Chondrocyte (in vitro differentiated cells): ENCODE data around the gene HOXC5. TPM values are rescaled to one million over a fixed set of nuclear protein-coding genes. Genes with fewer than 3 reads are reported as not detected.

Experiments
- DNase-seq: peaks from one replicate; pipeline ENCODE4 v3.0.0; 2021; ENCODE audit warnings: mixed read lengths, low spot score
- H3K27ac Mint-ChIP-seq: one replicate; pipeline ENCODE4 v1.8.0; 2021; ENCODE audit warnings: mild to moderate bottlenecking, moderate library complexity, mixed read lengths; ENCODE audit not compliant: unreplicated experiment
- H3K27me3 Mint-ChIP-seq: 2 replicates; pipeline ENCODE4 v1.8.0; 2021; ENCODE audit warnings: low read depth, mixed read lengths
- H3K36me3 Mint-ChIP-seq: 2 replicates; pipeline ENCODE4 v1.8.0; 2021; ENCODE audit warnings: low read depth, mixed read lengths
- H3K4me1 Mint-ChIP-seq: 2 replicates; pipeline ENCODE4 v1.8.0; 2021; ENCODE audit warnings: low read depth, mild to moderate bottlenecking, mixed read lengths
- H3K4me3 Mint-ChIP-seq: one replicate; pipeline ENCODE4 v1.8.0; 2021; ENCODE audit warnings: mild to moderate bottlenecking, moderate library complexity, mixed read lengths; ENCODE audit not compliant: unreplicated experiment
- H3K9me3 Mint-ChIP-seq: 2 replicates; pipeline ENCODE4 v1.8.0; 2021; ENCODE audit warnings: low read depth, mixed read lengths
- total RNA-seq: library from RNA; stranded (reverse); gene quantifications from 3 replicates; pipeline ENCODE4 v1.2.1, GENCODE V29; 2021
- TF ChIP-seq, protein P1 (sequence below): fragments of 200-600 bp; sonication (generic); IDR thresholded peaks from 2 replicates; pipeline ENCODE4 v1.5.0; 2021; ENCODE audit warnings: antibody characterized with exemption, mild to moderate bottlenecking, moderate library complexity

The HOXC5 gene
- total RNA-seq, 1 donor from 2014 or later, result not detected

DNA sequence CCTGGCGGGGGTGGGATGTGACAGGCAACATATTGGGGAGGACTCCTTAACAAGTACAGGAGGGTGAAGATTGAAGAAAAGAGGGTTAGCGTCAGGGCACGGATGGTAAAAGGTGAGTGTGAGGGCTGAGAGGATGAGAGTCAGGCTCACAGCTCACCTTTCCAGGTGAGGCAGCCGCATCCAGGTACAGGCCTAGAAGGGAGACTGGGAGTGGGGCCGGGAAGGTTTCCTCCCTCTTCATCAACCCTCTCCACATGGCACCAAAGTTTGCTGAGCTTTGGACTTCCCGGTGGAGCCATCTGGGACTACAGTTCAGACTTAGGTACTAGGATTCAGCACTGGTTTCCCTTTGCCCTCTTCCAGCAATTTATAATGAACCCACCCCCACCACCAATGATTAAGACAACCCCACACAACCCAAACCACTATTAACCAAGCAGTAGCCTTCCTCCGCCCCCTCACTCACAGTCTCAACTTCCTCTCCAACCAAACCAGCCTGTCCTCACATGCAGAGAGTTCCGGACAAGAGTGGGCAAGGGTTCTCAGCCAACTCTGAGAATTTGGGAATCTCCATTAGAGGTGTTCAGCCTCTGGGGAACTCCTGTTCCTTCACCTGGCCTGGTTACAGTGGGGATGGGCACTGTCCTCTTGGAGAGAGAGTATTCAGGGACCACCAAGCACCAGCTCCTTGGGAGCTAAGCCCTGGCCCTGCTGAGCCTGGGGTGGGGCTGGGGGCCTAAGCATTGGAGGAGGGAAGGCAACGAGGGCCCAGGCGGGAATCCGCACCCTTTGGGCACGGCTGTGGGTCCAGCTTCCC is 18.4 kb downstream of the HOXC5 start:
- no peaks in the 10 kb centered on the region for H3K36me3 Mint-ChIP-seq
- TF ChIP-seq, protein P1, sequence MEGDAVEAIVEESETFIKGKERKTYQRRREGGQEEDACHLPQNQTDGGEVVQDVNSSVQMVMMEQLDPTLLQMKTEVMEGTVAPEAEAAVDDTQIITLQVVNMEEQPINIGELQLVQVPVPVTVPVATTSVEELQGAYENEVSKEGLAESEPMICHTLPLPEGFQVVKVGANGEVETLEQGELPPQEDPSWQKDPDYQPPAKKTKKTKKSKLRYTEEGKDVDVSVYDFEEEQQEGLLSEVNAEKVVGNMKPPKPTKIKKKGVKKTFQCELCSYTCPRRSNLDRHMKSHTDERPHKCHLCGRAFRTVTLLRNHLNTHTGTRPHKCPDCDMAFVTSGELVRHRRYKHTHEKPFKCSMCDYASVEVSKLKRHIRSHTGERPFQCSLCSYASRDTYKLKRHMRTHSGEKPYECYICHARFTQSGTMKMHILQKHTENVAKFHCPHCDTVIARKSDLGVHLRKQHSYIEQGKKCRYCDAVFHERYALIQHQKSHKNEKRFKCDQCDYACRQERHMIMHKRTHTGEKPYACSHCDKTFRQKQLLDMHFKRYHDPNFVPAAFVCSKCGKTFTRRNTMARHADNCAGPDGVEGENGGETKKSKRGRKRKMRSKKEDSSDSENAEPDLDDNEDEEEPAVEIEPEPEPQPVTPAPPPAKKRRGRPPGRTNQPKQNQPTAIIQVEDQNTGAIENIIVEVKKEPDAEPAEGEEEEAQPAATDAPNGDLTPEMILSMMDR, result no peak
- H3K27me3 Mint-ChIP-seq, result peaks cover 85% of the 10 kb centered on the region
- H3K9me3 Mint-ChIP-seq, result no peaks in the 10 kb centered on the region
- peaks cover 2% of the 10 kb centered on the region for H3K4me1 Mint-ChIP-seq
- H3K27ac Mint-ChIP-seq, result no peak overlapping the region
- DNase-seq, result no peak
- no peak overlapping the region for H3K4me3 Mint-ChIP-seq

DNA sequence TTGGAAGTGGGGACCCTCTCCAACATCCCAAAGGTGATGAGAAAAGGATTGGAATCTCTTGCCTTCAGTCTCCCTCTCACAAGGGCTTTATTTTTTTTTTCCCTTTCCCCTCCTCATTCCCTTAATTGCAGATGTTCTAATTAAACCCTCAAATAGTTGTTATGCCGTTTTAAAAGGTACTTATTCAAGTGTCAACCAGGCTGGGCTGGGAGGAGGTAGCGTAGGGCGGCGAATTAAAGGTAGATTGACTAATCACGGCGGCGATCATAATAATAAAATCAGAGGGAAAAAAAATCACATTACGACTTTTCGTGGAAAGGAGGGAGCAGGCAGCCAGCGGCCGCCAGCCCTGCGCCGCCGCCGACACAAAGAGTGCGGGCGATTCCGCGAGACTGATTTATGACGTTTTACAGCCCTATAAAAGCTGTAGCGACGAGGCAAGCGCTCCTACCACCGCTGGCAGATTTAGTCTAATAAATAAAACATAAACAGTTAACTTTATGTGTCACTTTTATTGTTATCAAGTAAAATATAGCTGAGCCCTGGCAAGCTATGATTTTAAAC is 19.1 kb downstream of the HOXC5 start:
- DNase-seq, result no peak
- H3K4me1 Mint-ChIP-seq, result peaks cover 2% of the 10 kb centered on the region
- H3K27ac Mint-ChIP-seq, result no peak overlapping the region
- H3K4me3 Mint-ChIP-seq, result no peak overlapping the region
- TF ChIP-seq, protein P1, result no peak
- H3K36me3 Mint-ChIP-seq, result no peaks in the 10 kb centered on the region
- H3K27me3 Mint-ChIP-seq, result peaks cover 86% of the 10 kb centered on the region
- no peaks in the 10 kb centered on the region for H3K9me3 Mint-ChIP-seq

- Mint-ChIP-seq H3K9me3 (no peaks in the 10 kb centered on the region), H3K4me3 (no peak overlapping the region), H3K27me3 (peaks cover 89% of the 10 kb centered on the region), H3K27ac (no peak overlapping the region), H3K4me1 (peaks cover 2% of the 10 kb centered on the region), H3K36me3 (no peaks in the 10 kb centered on the region)
- TF ChIP-seq, protein P1, result no peak
- DNase-seq, result no peak
These were observed 19.7 kb downstream of the HOXC5 start for GRCh38 chr12:54052438-54053002.

DNA sequence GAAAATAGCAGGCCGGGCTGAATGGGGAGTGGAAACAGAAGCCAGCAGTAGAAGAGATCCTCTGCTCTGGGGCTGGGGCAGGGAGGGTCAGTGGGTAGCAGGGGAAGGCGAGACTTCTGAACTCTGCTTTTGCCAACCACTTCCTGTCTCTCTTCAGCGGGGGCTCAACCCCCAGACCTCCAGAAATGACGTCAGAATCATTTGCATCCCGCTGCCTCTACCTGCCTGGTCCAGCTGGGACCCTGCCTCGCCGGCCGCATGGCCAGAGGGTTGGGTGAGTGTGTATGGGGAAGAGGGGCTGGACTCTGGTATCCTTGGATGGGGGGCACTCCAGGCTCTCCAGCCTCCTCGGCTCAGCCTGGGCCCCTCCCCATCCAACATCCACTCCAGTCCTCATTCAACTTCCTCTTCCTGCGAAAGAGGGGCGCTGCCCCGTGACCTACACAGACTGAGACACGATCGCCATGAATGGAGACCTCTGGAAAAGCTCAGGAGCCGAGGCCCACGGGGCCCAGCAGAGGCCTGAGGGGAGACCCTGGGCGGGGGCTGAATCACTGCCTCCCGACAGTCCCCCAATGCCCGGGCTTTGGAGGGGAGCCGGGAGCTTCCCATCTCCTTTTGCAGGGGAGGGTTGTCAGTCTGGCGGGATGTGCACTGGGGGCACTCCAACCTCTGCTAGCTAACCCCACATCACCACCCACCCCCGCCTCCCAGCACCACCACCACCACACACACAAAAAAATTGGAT is 20.3 kb downstream of the HOXC5 start:
- H3K27me3 Mint-ChIP-seq, result peaks cover 90% of the 10 kb centered on the region
- H3K4me3 Mint-ChIP-seq, result no peak overlapping the region
- DNase-seq, result no peak
- TF ChIP-seq, protein P1, result no peak
- H3K27ac Mint-ChIP-seq, result no peak overlapping the region
- no peaks in the 10 kb centered on the region for H3K36me3 Mint-ChIP-seq
- H3K9me3 Mint-ChIP-seq, result no peaks in the 10 kb centered on the region
- peaks cover 2% of the 10 kb centered on the region for H3K4me1 Mint-ChIP-seq
